GM12801 (cell line): Measurements from ENCODE around the gene GRK2.

Experiments
- CTCF ChIP-seq: IDR thresholded peaks from one replicate; pipeline ENCODE4 v1.5.1; 2011; ENCODE audit warnings: control low read depth; ENCODE audit not compliant: insufficient read length; ENCODE audit errors: extremely low read depth

Gene GRK2

GRCh38 chr11:67265633-67266448 lies 432 bp upstream of the GRK2 start:
- no peak for TF ChIP-seq CTCF

GRCh38 chr11:67267188-67268080 lies 1.2 kb downstream of the GRK2 start:
- TF ChIP-seq CTCF, result no peak

GRCh38 chr11:67268081-67268961 lies 2.0 kb downstream of the GRK2 start:
- TF ChIP-seq CTCF, result no peak

- TF ChIP-seq CTCF, result no peak
Observed at GRCh38 chr11:67268962-67269268, 2.6 kb downstream of the GRK2 start.

- no peak for TF ChIP-seq CTCF
Observed at GRCh38 chr11:67269401-67270255, 3.4 kb downstream of the GRK2 start.

GRCh38 chr11:67270256-67271204 lies 4.3 kb downstream of the GRK2 start:
- TF ChIP-seq CTCF, result no peak
